Smooth muscle cell (in vitro differentiated cells): ENCODE data around the gene MAGI2. TPM values are rescaled to one million over a fixed set of nuclear protein-coding genes. Genes with fewer than 3 reads are reported as not detected.

Source experiments
- DNase-seq: peaks from one replicate; lab custom pipeline; 2025; ENCODE audit not compliant: unreplicated experiment; lab: John Stamatoyannopoulos, UW
- H2AFZ ChIP-seq: fragments of 200-600 bp; sonication (generic); 2 replicates; pipeline ENCODE4 v1.6.0; 2016; ENCODE audit warnings: antibody characterized with exemption, low read depth, mild to moderate bottlenecking
- H3F3A ChIP-seq: fragments of 200-600 bp; sonication (generic); 2 replicates; pipeline ENCODE4 v1.6.0; 2017; ENCODE audit warnings: antibody characterized with exemption, low read depth
- H3K27ac ChIP-seq: fragments of 200-600 bp; sonication (generic); 2 replicates; pipeline ENCODE4 v1.5.1; 2016; ENCODE audit warnings: low read depth, mild to moderate bottlenecking
- H3K27me3 ChIP-seq: fragments of 200-600 bp; sonication (generic); 2 replicates; pipeline ENCODE4 v1.6.1; 2016; ENCODE audit warnings: low read depth, mild to moderate bottlenecking
- H3K36me3 ChIP-seq: fragments of 200-600 bp; sonication (generic); 2 replicates; pipeline ENCODE4 v1.5.1; 2016; ENCODE audit warnings: low read depth
- H3K4me1 ChIP-seq: fragments of 200-600 bp; sonication (generic); 2 replicates; pipeline ENCODE4 v1.5.1; 2016; ENCODE audit warnings: low read depth
- H3K4me2 ChIP-seq: fragments of 200-600 bp; sonication (generic); 2 replicates; pipeline ENCODE4 v1.6.0; 2016; ENCODE audit warnings: mild to moderate bottlenecking
- H3K4me3 ChIP-seq: fragments of 200-600 bp; sonication (generic); 2 replicates; pipeline ENCODE4 v1.5.1; 2016; ENCODE audit warnings: mild to moderate bottlenecking
- H3K79me2 ChIP-seq: fragments of 200-600 bp; sonication (generic); 2 replicates; pipeline ENCODE4 v1.6.0; 2016; ENCODE audit warnings: low read depth, mild to moderate bottlenecking
- H3K9ac ChIP-seq: fragments of 200-600 bp; sonication (generic); 2 replicates; pipeline ENCODE4 v1.6.0; 2016; ENCODE audit warnings: low read depth
- H3K9me3 ChIP-seq: fragments of 200-600 bp; sonication (generic); replicated peaks from 2 replicates; pipeline ENCODE4 v1.5.1; 2016; ENCODE audit warnings: low read depth
- H4K20me1 ChIP-seq: fragments of 200-600 bp; sonication (generic); 2 replicates; pipeline ENCODE4 v1.6.0; 2016; ENCODE audit warnings: low read depth
- CTCF ChIP-seq: fragments of 200-600 bp; sonication (generic); IDR thresholded peaks from 2 replicates; pipeline ENCODE4 v1.5.1; 2017; ENCODE audit warnings: borderline replicate concordance, mild to moderate bottlenecking, antibody characterized with exemption; ENCODE audit not compliant: insufficient read depth, poor library complexity, severe bottlenecking
- WGBS: methylation state at CpG from one replicate; pipeline ENCODE4 v1.1.7; 2016; ENCODE audit warnings: low lambda C conversion rate; 5-methylcytosine and 5-hydroxymethylcytosine counted together
- polyA plus RNA-seq: library from polyadenylated mRNA; unstranded; fragments of >200 nt; fragmentation: Nextera tagmentation; extraction: Ambion mirVana; gene quantifications from 2 replicates; pipeline ENCODE4 v1.2.1, GENCODE V29; 2016
- total RNA-seq: library from RNA; depleted of rRNA; stranded (reverse); fragments of >200 nt; gene quantifications from 2 replicates; pipeline ENCODE4 v1.2.3, GENCODE V29; 2014

The MAGI2 gene
- total and polyA plus RNA-seq, 2 experiments from 2014 or later, result 3.4 to 10.7 TPM

GRCh38 chr7:78173666-78174065 is 1279.8 kb downstream of the MAGI2 start:
- no peak overlapping the region for H3K4me3 ChIP-seq
- peaks cover 15% of the 10 kb centered on the region for H3K4me1 ChIP-seq
- H3F3A ChIP-seq, result no peaks in the 10 kb centered on the region
- H3K27me3 ChIP-seq, result no peaks in the 10 kb centered on the region
- TF ChIP-seq CTCF, result no peak
- H2AFZ ChIP-seq, result no peak overlapping the region
- H4K20me1 ChIP-seq, result no peaks in the 10 kb centered on the region
- no peak for DNase-seq
- H3K4me2 ChIP-seq, result no peak overlapping the region
- WGBS, result 73% methylated on average over 5 of the region's 5 CpGs
- no peaks in the 10 kb centered on the region for H3K36me3 ChIP-seq
- no peaks in the 10 kb centered on the region for H3K9me3 ChIP-seq
- H3K27ac ChIP-seq, result no peak overlapping the region
- H3K79me2 ChIP-seq, result no peaks in the 10 kb centered on the region
- no peak overlapping the region for H3K9ac ChIP-seq

GRCh38 chr7:78172933-78173591 is 1280.4 kb downstream of the MAGI2 start:
- Histone ChIP-seq H3K27ac (no peak overlapping the region), H3K4me2 (peak overlapping the region; percentile 37), H3K36me3 (no peaks in the 10 kb centered on the region), H4K20me1 (no peaks in the 10 kb centered on the region), H3K4me3 (no peak overlapping the region), H3K9ac (no peak overlapping the region), H2AFZ (no peak overlapping the region), H3K4me1 (peaks cover 15% of the 10 kb centered on the region), H3F3A (no peaks in the 10 kb centered on the region), H3K79me2 (no peaks in the 10 kb centered on the region), H3K27me3 (no peaks in the 10 kb centered on the region), H3K9me3 (no peaks in the 10 kb centered on the region)
- 47% methylated on average over 4 of the region's 4 CpGs for WGBS
- TF ChIP-seq CTCF, result no peak
- DNase-seq, result no peak

GRCh38 chr7:78172267-78172757 is 1281.2 kb downstream of the MAGI2 start:
- H3K9me3 ChIP-seq, result no peaks in the 10 kb centered on the region
- no peaks in the 10 kb centered on the region for H3K79me2 ChIP-seq
- peaks cover 15% of the 10 kb centered on the region for H3K4me1 ChIP-seq
- WGBS, result 61% methylated on average over 5 of the region's 5 CpGs
- H2AFZ ChIP-seq, result no peak overlapping the region
- TF ChIP-seq CTCF, result no peak
- no peak overlapping the region for H3K27ac ChIP-seq
- no peak overlapping the region for H3K4me3 ChIP-seq
- DNase-seq, result no peak
- H3K36me3 ChIP-seq, result no peaks in the 10 kb centered on the region
- H3F3A ChIP-seq, result no peaks in the 10 kb centered on the region
- no peak overlapping the region for H3K9ac ChIP-seq
- H4K20me1 ChIP-seq, result no peaks in the 10 kb centered on the region
- H3K4me2 ChIP-seq, result peak overlapping the region; percentile 37
- H3K27me3 ChIP-seq, result no peaks in the 10 kb centered on the region

- H3K4me1 ChIP-seq, result peaks cover 15% of the 10 kb centered on the region
- no peak for DNase-seq
- H3K9ac ChIP-seq, result no peak overlapping the region
- TF ChIP-seq CTCF, result no peak
- no peak overlapping the region for H3K4me2 ChIP-seq
- no peaks in the 10 kb centered on the region for H3K9me3 ChIP-seq
- H3K27ac ChIP-seq, result no peak overlapping the region
- H3K79me2 ChIP-seq, result no peaks in the 10 kb centered on the region
- WGBS, result 97% methylated on average over 2 of the region's 2 CpGs
- no peaks in the 10 kb centered on the region for H3K27me3 ChIP-seq
- H2AFZ ChIP-seq, result no peak overlapping the region
- H3K36me3 ChIP-seq, result no peaks in the 10 kb centered on the region
- no peak overlapping the region for H3K4me3 ChIP-seq
- H4K20me1 ChIP-seq, result no peaks in the 10 kb centered on the region
- no peaks in the 10 kb centered on the region for H3F3A ChIP-seq
Measured at GRCh38 chr7:78171398-78171797, 1282.1 kb downstream of the MAGI2 start.
